ENCODE results near the gene SENP2.
"Not testable (repeated sequence)": the region's sequence is repeated elsewhere in the genome, so short reads cannot be mapped to it uniquely, and the experiment has no call there.

SENP2 gene

GRCh38 chr3:185586686-185587039, 568 bp downstream of the SENP2 start:
- no peak for DNase-seq (ENCODE audit: low read depth, low spot score)

- no peak for DNase-seq (ENCODE audit: low read depth, low spot score)
These were observed 8.0 kb downstream of the SENP2 start for GRCh38 chr3:185594073-185594472.

DNA sequence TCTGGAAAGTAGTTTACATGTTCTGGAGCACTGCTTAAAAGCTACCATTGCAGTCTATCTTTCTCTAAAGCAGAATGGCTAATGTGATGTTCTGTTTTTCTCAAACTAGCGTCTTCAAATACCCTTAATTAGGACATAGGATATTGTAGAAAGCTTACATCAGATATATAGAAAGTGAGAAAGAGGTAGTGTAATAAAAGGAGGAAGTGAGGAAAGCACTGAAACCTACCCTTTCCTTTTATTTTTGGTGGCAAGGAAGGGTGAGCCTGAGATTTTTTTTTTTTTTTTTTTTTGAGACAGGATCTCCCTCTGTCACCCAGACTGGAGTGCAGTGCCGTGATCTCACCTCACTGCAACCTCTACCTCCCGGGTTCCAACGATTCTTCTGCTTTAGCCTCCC, 9.4 kb downstream of the SENP2 start:
- no peak for DNase-seq (ENCODE audit: low read depth, low spot score)

DNA sequence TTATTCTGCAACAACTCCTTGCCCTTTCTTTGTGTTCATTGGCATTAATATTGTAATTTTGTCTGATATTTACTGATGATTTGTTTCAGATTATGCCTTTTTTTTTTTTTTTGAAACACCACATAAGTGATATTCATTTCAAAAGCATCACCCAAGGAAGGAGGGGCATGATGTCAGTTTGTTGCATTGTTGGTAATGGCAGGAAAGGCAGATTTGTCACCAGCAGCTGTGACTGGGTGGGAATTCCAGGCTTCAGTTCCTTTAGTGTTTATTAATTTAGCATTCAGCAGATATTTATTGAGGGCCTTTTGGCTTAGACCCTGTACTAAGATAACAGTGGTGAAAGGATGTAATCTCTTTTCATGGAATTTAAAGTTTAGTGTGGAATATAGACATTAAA, 19.5 kb downstream of the SENP2 start:
- no peak for DNase-seq (ENCODE audit: low read depth, low spot score)

DNA sequence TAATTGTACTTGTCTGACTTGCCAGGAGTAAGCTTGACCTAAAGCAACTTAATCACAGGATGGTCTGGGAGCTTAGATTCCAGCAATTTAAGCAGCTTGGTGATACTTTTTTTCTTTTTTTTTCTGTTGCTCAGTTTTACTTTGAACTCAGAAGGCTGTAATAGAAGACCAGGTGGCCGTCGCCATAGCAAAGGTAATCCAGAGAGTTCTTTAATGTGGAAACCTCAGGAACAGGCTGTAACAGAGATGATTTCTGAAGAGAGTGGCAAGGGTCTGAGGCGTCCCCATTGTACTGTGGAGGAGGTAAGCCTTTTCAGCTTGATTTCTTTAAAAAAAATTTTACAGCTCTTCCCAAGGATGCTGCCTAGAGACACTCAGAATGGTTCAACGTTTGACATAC, 20.1 kb downstream of the SENP2 start:
- DNase-seq (ENCODE audit: low read depth, low spot score): no peak

GRCh38 chr3:185613016-185613415, 26.9 kb downstream of the SENP2 start:
- no peak for DNase-seq (ENCODE audit: low read depth, low spot score)

- DNase-seq (ENCODE audit: low read depth, low spot score): no peak
These were observed 38.0 kb downstream of the SENP2 start for GRCh38 chr3:185623939-185624665.

GRCh38 chr3:185625784-185626183, 39.7 kb downstream of the SENP2 start:
- no peak for DNase-seq (ENCODE audit: low read depth, low spot score)

DNA sequence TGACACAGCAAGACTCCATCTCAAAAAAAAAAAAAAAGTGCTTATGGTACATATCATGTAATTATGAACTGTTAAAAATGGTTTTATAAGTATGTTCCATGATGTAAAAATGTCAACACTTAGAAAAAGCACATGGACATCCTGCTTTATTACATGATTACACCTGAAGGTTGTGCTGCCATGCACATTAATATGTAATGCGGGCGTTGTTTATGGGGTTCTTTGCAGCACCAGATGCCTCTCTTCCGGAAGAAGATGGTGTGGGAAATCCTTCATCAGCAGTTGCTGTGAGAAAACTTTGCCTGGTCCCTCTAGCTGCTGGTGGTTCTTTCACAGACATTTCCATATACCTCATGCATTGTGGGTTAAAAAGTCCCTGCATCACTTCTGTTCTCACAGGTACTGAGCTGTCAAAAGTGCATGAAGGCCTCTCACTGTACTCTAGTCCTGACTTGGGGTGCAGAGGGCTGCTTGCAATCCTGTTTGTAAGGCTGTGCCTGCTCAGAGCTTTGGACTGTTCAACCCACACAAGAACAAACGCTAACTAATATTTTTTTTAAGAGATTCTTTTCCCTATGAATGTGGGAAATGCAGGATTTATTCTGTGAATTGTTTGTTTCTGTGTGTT, 43.6 kb downstream of the SENP2 start:
- DNase-seq (ENCODE audit: low read depth, low spot score): no peak

GRCh38 chr3:185630182-185630622, 44.1 kb downstream of the SENP2 start:
- no peak for DNase-seq (ENCODE audit: low read depth, low spot score)

DNA sequence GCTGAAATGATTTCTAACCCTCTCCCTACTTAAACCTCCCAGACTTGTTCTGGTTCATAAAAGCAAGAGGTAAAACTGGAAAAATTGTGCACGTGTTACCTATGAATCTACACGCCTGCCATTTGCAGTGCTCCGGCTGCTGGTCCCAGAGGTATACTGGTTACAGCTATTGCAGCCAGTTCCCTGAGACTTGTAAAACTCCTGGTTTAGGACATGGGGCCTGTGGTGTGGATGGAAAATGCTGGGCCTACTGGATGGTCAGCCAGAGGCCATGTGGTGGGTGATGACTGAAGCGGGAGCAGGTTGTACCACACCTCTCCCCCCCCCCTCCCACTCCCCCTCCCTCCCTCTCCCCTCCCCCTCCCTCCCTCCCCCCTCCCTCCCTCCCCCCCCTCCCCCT, 45.0 kb downstream of the SENP2 start:
- DNase-seq (ENCODE audit: low read depth, low spot score): no peak

DNA sequence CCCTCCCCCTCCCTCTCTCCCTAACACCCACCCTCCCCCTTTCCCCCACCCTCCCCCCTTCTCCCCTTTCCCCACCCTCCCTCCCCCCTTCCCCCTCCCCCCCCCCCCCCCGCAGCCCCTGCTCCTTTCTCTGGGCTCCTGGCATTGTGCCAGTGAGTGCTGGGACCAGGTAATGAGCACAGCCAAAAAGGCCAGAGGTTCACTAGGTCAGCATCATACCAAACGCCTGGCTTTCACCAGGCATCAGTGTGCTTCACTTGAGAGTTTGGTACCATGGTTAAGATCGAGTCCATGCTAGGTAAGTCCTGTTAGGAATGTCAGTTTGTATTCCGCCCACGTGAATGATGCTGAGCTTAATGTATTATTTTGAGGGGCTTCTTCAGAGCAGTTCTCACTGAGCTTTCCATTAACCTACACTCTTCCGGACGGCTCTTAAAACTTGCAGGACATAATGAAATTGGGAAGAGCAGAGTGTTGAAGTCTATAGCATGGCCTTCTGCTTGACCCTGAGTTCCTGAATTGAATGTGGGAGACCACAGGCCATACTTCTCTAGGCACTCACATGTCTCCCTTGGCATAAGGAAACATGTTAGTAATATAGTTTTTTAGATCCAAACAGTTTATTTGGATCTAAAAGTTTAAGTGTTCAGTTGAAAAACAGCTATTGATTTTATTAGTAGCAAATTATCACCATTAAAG, 45.6 kb downstream of the SENP2 start:
- no peak for DNase-seq (ENCODE audit: low read depth, low spot score)

- DNase-seq (ENCODE audit: low read depth, low spot score): no peak
These were observed 46.9 kb downstream of the SENP2 start for GRCh38 chr3:185632996-185633395.

GRCh38 chr3:185637388-185637787, 51.3 kb downstream of the SENP2 start:
- DNase-seq (ENCODE audit: low read depth, low spot score): no peak

GRCh38 chr3:185638651-185639050, 52.6 kb downstream of the SENP2 start:
- DNase-seq (ENCODE audit: low read depth, low spot score): not testable (repeated sequence)

- no peak for DNase-seq (ENCODE audit: low read depth, low spot score)
These were observed 53.6 kb downstream of the SENP2 start for GRCh38 chr3:185639632-185640206.

DNA sequence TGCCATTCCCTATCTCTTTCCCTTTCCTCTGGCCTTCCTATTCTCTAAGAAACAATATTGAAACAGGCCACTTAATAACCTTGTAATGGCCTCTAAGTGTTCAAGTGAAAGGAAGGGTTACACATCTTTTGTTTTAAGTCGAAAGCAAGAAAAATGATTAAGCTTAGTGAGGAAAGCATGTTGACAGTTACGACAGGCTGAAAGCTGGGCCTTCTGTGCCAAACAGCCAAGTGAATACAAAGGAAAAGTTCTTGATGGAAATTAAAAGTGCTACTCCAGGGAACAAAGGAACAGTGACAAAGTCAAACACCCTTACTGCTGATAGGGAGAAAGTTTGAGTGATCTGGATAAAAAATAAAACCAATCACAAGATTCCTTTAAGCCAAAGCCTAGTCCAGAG, 54.2 kb downstream of the SENP2 start:
- DNase-seq (ENCODE audit: low read depth, low spot score): no peak

- DNase-seq (ENCODE audit: low read depth, low spot score): not testable (repeated sequence)
These were observed 59.1 kb downstream of the SENP2 start for GRCh38 chr3:185645191-185645590.

DNA sequence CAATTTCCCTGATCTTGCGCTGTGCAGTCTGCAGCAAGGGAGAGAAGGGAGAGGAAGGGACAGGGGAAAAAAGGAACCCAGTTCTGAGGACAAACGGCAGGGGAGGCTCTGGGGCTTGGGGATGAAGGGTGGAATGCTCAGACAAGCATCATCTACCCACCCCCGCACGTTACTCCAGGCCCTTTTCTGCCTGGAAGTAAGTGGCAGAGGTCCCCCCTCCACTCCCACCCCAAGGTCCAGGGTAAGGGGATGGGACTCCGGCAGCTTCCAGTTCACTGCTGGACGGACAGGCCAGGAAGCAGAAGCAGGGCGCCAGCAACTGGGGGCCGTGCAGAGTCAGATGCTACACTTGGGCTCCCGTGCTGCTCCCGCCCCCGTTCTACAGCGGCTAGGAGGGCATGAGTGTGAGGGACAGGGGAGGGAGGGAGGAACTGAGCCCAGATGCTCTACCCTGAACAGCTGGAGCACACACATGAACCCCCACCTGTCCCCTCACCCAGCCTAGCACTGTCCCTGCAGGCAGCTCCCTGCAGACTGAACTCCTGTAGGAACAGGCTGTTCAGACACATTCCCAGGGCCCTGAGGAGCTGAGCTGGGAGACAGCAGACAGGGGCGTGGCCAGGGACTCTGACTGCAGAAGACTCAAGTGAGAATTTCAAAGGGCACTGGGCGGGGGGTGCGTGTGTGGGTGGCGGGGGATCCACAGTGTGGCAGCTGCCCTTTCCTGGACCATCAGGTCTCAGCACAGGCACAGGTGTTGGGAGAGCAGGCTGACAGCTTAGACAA, 59.7 kb downstream of the SENP2 start:
- DNase-seq (ENCODE audit: low read depth, low spot score): no peak

DNA sequence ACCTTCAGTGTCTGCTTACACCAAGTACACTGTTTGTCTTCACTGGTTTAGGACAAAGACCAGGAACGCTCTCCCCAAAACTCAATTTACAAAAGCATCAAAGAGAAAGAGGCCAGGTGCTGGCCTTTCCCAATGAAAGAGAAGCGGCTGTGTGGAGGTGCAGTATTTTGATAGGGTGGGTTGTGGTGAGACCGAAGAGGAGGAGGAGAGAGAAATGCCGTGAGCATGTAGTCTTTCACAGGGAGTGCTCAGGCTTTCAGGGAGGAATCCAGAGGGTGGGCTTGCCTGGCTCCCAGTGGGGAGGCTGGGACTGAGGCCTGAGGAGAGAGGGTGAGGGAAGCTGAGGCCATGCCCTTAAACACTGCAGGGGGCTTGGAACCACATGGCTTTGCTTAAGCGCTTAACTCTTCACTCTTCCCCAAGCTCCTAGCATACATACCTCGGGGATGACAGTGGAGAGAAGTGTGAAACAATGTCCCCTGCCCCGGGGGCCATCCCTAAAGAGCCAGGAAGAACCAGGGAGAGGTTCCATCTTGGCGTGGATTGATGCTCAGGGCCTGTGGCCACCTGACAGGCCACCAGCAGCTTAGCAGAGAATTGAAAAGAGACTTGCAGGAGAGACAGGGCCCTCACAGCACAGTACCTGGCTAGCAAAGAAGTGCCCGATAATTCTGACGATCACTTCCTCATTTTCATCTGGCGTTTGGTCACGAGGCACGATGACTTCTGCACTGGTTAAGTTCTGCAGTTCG, 60.5 kb downstream of the SENP2 start:
- no peak for DNase-seq (ENCODE audit: low read depth, low spot score)
